HG02870 (cell line): ENCODE results near the gene GRB7.
"Not testable (repeated sequence)": the region's sequence is repeated elsewhere in the genome, so short reads cannot be mapped to it uniquely, and the experiment has no call there.

Experiments
- ATAC-seq: cut with Tn5 transposase; IDR thresholded peaks from one replicate; pipeline ENCODE4 v1.9.1; 2021; ENCODE audit warnings: mild to moderate bottlenecking, moderate library complexity; ENCODE audit not compliant: unreplicated experiment

The GRB7 gene

DNA sequence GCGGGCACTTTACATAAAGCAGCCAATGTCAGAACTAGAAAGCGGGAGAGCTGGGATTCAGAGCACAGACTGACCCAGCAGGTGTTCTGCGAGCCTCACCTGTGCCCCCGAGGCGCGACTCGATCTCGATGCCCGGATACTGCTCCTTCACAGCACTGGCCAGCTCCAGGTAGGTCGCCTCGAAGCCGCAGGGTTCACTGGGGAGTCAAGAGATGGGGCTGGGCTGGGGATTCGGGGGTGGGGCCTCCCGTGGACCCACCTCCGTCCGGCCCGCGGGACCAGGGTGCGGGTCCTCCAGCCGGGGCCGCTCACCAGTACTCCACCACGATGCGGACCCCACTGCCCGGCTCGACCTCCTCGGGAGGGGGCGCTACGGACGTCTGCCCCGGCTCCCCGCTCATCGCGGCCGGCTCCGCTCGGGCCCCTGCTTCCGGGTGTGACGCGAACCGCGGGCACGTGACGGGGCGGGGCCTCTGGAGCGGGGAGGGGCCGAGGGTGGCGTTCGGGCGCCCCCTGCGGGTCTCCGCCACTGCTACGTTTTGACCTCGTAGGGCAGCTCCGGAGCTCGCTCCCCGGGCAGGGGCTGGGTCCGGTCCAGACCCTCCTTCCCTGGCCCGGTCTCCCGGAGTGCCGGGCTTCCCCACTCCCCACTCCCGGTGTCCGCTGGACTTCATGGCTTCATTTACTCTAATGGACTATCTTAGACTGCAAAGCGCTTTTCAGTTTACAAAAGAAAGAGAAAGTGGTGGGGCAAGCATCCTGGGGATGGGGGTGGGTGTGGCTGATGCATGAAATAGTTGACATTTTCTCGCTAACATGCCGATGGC, 7.4 kb upstream of the GRB7 start, which contains the start of gene MIEN1:
MIEN1 (minus strand) TSS at position 438 of the 827 bp plus-strand sequence; CDS start at position 401, 37 bp downstream.
- ATAC-seq, result peak; percentile 80

DNA sequence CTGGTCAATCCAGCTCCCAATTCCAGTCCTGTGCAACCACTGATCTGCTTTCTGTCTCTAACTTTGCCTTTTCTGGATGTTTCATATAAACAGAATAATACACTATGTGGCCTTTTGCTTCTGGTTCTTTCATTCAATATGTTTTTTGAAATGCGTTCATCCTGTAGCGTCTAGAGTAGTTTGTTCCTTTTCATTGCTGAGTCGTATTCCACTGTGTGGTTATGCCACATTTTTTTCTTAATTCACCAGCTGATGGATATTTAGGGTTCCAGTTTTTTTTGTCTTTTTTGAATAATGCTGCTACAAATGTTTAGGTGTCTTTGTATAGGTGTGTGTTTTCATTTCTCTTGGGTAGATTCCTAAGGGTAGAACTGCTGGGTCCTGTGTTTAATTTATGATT, 5.2 kb upstream of the GRB7 start:
- ATAC-seq, result no peak

DNA sequence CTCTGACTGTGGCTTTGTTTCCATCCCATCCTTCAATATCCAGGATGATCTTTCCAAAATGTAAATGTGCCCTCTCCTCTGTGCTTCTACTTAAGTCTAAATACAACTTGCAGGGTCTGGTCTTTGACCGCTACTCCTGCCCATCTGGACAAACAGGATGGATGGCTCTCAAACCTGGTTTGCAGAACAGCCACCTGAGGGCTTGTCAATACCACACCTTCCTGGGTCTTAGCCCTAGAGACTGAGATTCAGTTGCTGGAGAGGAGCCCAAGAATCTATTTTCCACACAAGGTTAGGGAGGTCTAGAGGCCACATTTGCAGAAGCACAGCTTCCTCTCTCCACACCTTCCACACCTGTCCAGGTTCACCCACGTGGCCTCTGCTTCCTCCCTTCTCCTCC, 1.9 kb upstream of the GRB7 start:
- ATAC-seq, result no peak

DNA sequence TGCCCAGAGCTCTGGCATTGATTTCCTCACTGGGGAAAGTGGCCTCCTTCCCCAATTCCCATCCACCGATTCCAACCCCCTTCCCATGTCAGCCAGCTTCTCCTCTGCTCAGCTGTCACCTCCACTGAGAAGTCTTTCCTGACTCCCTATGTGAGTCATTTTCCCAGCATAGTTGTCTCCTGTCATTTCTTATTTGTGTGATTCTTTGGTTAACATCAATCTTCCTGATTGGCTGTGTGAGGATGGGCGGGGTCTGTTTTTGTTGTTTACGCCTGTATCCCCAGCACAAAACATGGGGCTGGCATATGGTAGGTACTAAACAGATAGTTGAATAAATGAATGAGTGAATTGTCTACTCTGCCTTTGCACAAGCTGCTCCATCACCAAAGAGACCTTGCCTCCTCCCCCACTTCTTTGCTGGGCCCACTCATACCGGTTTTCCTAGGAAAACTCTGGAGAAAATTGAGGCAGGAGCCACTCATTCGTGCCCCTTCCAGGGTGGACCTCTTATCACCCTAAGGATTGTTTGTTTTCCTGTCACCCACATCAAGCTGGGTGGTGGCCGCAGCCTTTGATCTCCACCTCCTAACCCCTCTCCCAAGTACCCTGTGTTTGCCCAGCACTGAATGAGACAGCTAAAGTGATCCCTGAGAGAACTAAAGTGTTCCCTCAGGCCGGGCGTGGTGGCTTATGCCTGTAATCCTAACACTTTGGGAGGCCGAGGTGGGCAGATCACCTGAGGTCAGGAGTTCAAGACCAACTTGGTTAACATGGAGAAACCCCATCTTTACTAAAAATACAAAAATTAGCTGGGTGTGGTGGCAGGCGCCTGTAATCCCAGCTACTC, 1.2 kb upstream of the GRB7 start:
- ATAC-seq, result no peak

DNA sequence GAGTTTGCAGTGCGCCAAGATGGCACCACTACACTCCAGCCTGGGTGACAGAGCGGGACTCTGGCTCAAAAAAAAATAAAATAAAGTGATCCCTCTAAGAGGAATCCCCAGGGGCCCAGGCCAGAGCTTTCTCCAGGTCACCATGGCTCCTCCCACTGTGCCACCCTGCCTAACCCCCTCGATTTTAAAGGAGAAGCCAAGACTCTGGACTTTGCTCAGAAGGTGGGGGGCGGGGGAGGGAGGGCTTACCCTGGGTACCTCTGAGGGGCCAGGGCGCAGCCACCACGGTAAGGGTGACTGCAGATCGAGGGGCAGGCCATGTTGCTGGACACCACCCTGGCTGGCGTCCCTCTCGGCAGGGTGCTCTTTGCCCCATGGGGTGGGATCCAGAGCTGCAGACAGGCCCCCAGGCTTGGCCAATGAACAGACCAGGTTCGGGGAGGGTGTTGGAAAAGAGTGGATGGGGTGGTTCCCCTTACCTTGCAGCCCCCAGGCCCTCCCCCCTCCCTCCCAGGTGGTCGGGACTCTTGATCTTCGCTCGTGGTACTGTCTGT, 455 bp upstream of the GRB7 start:
- no peak for ATAC-seq

DNA sequence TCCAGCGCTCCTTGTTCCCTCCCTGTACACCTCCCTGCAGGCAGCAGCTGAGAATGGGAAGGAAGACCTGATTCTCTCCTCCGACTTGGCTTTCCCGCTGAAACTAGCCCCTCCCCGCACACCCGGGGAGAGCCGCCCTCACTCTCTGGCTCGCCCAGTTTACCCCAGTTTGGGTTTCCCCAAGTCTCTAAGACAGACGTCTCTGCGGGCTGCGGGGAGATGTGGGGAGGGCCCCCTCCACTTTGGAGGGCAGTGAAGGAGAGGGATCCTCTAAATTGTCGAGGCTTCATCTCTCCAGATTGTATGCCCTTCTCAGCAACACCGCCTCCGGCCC, 797 bp downstream of the GRB7 start:
- ATAC-seq, result no peak

DNA sequence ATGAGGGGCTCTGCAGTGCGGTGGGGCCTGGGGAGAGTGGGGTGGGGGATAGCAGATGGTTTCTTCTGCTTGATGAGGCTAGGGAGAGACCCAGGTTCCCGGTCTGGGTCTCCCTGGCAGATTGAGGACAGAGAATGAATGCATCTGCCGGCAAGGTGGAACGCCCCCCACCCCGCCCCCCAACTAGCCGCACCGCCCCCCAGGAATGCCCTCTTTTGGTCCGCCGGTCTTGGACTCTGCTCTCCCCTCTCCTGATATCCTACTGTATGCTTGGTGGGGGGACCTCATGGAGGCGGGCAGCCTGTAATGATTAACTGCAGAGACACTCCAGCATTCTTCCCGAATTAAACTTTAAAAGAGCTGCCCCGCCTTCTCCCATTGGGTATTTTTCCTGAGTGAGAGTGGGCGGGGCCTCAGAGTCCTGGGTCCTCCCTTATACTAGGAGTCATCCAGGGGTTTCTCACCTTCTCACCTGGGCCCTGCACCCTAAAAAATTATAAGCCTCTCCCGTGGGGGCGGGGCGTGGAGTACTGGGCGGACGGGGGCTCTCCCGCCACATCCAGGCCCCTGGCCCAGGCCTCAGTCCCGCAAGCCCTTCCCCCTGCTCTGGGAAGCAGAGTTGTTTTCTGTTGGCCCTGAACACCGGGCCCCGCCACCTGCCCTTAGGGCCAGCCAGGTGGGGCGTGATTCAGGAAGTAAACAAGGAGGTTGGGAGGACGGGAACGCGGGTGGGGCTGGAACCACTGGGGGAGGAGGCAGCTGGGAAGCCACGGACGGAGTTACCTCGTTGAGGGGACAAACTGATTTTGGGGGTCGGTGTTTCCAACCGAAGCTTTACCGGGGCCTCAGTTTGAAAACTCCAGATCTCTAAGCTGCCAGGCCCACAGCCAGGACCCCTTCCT, 1.5 kb downstream of the GRB7 start:
- no peak for ATAC-seq

DNA sequence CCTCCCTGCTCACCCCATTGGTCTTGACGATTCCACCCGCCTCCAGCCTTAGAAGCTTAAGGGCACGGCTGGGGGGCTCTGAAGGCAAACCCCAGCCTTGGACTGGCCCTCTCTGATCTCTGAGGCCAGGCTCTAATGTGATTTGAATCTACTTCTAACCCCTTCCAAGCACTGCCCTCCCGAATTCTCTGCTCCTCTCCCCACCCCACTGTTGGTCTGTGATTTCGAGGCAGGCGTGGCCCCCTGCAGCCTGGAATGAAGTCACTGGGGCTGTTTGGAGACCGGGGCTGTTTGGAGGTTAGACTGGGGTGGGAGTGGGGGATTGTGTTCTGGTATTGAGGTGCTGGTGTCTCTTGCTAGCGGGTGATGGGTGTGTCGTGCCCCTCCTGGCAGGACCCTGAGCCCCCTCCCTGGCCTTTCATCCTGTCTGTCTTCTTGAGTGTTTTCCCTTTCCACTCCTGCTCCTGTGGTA, 2.2 kb downstream of the GRB7 start:
- no peak for ATAC-seq

DNA sequence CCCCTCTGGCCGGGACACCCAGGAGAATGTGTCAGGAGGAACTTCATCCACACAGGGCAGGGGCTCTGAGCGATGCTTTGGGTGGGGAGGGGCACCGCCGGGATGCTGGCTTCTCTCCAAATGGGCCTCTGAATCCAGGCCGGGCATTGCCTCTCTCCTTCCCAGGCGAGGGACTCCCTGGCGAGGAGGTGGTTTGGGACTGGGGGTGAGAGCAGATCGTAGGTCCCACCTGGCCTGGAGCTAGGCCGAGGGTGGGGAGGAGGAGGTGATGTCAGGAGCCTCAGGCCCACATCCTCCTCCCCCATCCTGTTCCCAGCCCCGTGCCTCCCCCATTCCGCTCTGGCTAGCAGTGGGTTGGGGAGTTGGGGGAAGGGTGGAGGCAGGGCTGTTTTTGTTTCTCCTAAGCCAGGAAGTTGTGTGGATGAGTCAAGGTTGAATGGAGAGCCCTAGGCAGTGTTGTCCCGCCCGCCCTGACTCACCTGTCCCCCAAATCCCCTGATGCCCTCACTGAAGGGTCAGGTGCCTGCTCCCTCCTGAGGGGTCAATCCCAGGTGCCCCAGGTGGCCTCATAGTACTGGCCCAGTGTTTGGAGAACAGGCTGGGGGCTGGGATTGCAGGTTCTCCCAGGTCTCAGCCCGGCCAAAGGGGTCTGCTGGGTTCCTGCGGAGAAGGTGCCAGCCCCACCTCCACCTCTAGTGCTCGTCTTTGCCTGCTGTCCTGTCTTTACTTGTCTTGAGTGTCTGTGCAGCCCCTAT, 2.8 kb downstream of the GRB7 start:
- no peak for ATAC-seq

DNA sequence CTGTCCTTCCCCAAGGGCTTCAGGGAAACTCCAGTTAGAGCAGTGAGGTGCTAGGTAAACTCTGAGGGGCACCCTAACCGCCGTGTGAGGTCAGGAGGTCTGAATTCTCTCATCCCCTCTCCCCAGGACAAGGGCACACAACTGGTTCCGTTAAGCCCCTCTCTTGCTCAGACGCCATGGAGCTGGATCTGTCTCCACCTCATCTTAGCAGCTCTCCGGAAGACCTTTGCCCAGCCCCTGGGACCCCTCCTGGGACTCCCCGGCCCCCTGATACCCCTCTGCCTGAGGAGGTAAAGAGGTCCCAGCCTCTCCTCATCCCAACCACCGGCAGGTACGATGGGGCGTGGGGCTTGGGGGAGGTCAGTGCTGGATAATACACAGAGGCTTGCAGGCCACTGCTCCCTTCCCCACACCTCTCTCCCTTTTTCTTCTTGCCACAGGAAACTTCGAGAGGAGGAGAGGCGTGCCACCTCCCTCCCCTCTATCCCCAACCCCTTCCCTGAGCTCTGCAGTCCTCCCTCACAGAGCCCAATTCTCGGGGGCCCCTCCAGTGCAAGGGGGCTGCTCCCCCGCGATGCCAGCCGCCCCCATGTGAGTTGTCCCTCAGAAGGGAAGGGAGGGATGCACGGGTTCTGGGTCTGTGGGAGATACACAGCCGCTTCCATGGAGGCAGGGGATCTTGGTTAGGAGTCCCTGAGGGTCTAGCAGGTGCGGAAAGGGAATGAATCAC, 4.6 kb downstream of the GRB7 start:
- no peak for ATAC-seq

DNA sequence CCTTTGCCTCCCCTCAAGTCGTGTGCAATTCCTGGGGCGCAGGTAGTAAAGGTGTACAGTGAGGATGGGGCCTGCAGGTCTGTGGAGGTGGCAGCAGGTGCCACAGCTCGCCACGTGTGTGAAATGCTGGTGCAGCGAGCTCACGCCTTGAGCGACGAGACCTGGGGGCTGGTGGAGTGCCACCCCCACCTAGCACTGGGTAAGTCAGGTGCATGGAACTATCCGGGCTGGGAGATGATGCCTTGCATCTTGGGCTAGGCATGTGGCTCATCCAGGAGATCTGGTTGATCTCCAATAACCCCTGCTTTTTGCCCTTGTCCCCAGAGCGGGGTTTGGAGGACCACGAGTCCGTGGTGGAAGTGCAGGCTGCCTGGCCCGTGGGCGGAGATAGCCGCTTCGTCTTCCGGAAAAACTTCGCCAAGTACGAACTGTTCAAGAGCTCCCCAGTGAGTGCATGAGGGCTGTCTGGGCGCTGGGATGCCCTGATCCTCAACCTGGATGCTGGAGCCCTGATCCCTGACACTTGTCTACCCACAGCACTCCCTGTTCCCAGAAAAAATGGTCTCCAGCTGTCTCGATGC, 5.2 kb downstream of the GRB7 start:
- ATAC-seq, result no peak

DNA sequence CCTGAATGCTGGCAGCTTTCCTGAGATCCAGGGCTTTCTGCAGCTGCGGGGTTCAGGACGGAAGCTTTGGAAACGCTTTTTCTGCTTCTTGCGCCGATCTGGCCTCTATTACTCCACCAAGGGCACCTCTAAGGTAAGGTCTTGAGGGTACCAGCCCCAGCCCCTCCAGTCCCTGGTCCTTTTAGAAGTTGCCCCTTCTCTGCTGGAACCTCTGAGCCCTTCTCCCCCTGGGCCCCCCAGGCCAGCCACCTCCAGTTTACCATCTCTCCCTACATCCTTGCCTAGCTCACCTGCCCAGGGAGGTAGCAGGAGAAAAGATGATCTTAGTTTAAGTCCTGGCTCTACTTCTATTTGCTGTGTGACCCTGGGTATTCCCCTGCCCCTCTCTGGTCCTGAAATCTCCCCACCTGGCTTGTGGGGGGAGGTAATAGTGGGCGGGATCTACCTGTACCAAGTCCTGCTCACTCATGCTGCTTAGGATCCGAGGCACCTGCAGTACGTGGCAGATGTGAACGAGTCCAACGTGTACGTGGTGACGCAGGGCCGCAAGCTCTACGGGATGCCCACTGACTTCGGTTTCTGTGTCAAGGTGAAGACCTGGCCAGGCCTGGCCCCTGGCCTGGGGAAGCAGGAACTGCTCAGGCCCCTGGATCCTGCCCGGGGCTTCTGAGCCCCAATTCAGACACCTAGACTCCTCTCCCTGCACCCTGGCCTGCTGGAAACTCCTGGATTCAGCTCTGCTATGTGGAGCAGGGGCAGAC, 6.5 kb downstream of the GRB7 start:
- no peak for ATAC-seq

DNA sequence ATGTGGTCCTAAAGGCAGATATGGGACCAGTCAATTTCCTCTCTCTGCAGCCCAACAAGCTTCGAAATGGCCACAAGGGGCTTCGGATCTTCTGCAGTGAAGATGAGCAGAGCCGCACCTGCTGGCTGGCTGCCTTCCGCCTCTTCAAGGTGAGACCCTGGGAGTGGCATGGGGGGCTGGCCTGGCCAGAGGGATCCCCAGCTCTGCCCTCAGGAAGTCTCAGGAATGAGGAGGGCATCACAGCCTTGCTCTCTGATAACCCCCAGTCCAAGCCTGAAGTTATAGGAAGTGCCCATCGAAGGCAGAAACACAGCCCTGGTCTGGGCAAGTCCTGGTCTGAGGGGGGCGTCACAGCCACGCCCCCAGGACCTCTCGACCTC, 7.1 kb downstream of the GRB7 start:
- ATAC-seq, result no peak

DNA sequence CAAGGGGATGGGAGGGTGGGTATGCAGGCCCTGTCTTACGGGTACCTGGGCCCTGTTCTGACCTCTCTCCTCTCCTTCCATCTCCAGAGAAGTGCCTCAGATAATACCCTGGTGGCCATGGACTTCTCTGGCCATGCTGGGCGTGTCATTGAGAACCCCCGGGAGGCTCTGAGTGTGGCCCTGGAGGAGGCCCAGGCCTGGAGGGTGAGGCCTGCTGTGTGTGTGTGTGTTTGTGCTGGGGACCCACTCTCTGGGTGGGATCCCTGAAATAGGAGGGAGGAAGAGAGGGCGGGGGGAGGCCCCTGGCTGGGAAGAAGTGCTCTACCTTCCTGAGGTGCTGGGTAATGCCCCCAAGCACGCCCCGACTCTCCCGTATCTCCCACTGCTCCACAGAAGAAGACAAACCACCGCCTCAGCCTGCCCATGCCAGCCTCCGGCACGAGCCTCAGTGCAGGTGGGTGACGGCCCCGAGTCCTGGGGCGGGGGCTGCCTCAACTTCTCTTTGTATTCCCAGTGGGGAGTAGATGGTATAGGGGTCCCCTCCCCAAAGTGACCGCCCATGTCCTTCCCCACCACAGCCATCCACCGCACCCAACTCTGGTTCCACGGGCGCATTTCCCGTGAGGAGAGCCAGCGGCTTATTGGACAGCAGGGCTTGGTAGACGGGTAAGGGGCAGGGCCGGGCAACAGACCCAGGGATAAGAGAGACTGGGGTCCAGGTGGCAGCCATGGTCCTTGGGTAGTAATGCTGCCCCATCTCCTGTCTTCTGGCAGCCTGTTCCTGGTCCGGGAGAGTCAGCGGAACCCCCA, 7.8 kb downstream of the GRB7 start:
- no peak for ATAC-seq

DNA sequence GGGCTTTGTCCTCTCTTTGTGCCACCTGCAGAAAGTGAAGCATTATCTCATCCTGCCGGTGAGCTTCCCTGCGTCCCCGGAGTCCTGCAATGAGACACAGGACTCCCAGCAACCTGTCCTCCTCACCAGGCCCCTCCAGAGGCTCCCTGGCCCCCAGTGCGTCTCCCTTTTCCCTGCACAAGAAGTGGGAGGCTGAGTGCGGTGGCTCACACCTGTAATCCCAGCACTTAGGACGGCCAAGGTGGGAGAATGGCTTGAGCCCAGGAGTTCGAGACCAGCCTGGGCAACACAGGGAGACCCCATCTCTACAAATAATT, 8.4 kb downstream of the GRB7 start:
- ATAC-seq, result no peak

DNA sequence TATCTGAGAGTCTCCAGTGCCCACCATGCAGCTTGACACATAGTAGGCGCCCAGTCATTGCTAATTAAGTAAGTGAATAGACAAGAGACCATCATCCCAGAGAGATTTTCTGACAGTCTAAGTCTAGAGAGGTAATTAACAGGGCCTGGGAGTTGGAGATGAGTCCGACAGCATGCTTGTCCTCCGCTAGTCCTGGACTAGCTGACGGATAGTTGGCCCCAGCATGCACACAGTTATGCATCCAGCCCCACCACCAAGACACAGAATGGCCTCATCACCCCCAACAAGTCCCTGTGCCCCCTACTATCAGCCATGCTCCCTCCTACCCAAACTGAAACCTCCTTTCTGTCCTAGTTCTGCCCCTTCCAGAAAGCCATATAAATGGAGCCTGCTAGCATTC, 10.0 kb downstream of the GRB7 start:
- ATAC-seq, result no peak

DNA sequence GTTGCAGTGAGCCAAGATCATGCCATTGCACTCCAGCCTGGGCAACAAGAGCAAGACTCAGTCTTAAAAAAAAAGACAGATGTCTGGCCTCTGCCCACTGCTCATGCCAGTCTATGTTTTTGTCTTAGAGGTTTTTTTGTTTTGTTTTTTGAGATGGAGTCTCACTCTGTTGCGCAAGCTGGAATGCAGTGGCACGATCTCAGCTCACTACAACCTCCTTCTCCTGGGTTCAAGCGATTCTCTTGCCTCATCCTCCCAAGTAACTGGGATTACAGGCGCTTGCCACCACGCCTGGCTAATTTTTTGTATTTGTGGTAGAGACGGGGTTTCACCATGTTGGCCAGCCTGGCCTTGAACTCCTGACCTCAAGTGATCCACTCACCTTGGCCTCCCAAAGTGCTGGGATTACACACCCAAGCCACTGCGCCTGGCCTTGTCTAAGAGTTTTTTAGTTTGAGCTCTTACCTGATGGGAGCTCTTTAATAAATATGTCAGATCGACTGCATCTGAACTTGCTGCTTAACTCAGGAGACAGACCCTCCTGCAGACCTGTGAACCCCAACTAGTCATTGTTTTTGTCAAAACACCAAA, 10.8 kb downstream of the GRB7 start:
- ATAC-seq, result not testable (repeated sequence)
